Gastroesophageal sphincter (tissue), 3 donors: ENCODE data around the gene KBTBD2.
"Not testable (repeated sequence)": the region's sequence is repeated elsewhere in the genome, so short reads cannot be mapped to it uniquely, and the experiment has no call there.

Experiments used
- CTCF ChIP-seq, 4 experiments: fragments of 200-600 bp in 2 of 4; fragments of 450-650 bp in 2 of 4; sonication (generic) in 1 of 4; IDR thresholded peaks; one replicate each; pipeline ENCODE4 v1.5.1; 2017 to 2019; ENCODE audit warnings: antibody characterized with exemption in 4 of 4, mild to moderate bottlenecking in 2 of 4, moderate library complexity in 2 of 4
- EP300 ChIP-seq: sonication (generic); formaldehyde crosslinking; IDR thresholded peaks from one replicate; pipeline ENCODE4 v1.6.1; 2017; ENCODE audit warnings: antibody characterized with exemption, mild to moderate bottlenecking
- POLR2A ChIP-seq, 2 donors: fragments of 450-650 bp; IDR thresholded peaks; one replicate each; pipeline ENCODE4 v1.6.1; 2017; ENCODE audit warnings: antibody characterized with exemption in 2 of 2, mild to moderate bottlenecking in 2 of 2, moderate library complexity in 1 of 2
- POLR2AphosphoS5 ChIP-seq: sonication (generic); formaldehyde crosslinking; IDR thresholded peaks from one replicate; pipeline ENCODE4 v1.6.1; 2017; ENCODE audit warnings: antibody characterized with exemption

GRCh38 chr7:32843763-32844162, 47.8 kb downstream of the KBTBD2 start:
- not testable (repeated sequence) for TF ChIP-seq POLR2AphosphoS5; POLR2A (IDR thresholded peaks at IDR 0.05); EP300; CTCF (IDR thresholded peaks at IDR 0.05)
